ENCODE data around the gene CASZ1. TPM values are rescaled to one million over a fixed set of nuclear protein-coding genes. Genes with fewer than 3 reads are reported as not detected.

Gene CASZ1
- total and polyA plus RNA-seq, 9 of the 15 experiments (the other 6 are each of a cell fraction or from before 2014, with no cell fraction given): 0.01 to 4.0 (median 0.76) TPM; not detected in 1

GRCh38 chr1:10723317-10723716, 73.1 kb downstream of the CASZ1 start:
- Histone ChIP-seq H2AFZ (ENCODE audit: low read depth, low read length) (no peak overlapping the region), H4K20me1 (replicated peaks; ENCODE audit: control insufficient read depth, insufficient read depth, low read length) (peaks cover 25% of the 10 kb centered on the region), H3K9me3 (replicated peaks; ENCODE audit: control insufficient read depth, insufficient read depth, low read depth, low read length) (no peaks in the 10 kb centered on the region), H3K4me1 (replicated peaks in 1 of 2; ENCODE audit: control insufficient read depth in 2 of 2, insufficient read depth in 2 of 2, low read length in 2 of 2) (peaks cover 0 to 13% of the 10 kb centered on the region in 2 experiments; a peak in 2 of 5 replicates), H3K4me3 (no peak overlapping the region), H3K4me2 (ENCODE audit: insufficient read depth, low read length) (no peak overlapping the region), H3K27ac (ENCODE audit: extremely low read depth, low read depth, low read length) (no peak overlapping the region), H3K36me3 (ENCODE audit: control insufficient read depth, insufficient read depth, low read length) (no peaks in the 10 kb centered on the region), H3K79me2 (ENCODE audit: control insufficient read depth, insufficient read depth, low read length) (no peaks in the 10 kb centered on the region), H3K27me3 (ENCODE audit: control insufficient read depth in 2 of 2, insufficient read depth in 2 of 2, low read length in 2 of 2) (peaks cover 44 to 95% of the 10 kb centered on the region in 2 experiments), H3K9ac (ENCODE audit: insufficient read depth in 1 of 2, low read depth in 2 of 2, low read length in 2 of 2) (no peak overlapping the region), H3K9me1 (ENCODE audit: control insufficient read depth, insufficient read depth, low read length) (no peaks in the 10 kb centered on the region)
- BruUV-seq (replicated peaks): no TSS peak
- ChIA-PET POLR2A (no interaction called here), CTCF (ENCODE audit: low intra/inter-chr PET ratio) (no interaction called here)
- ATAC-seq (no peak), FAIRE-seq (no peak), DNase-seq (ENCODE audit: extremely low read depth in 1 of 4, low spot score in 3 of 4) (no peak)
- in situ Hi-C loops (cut with MboI): no loop called here
- intact Hi-C loops (cut with micrococcal nuclease): no loop called here
- WGBS (ENCODE audit: insufficient coverage, low coverage, missing lambda C conversion rate): 0% methylated on average over 4 of the region's 4 CpGs
- TF ChIP-seq, protein P1, sequence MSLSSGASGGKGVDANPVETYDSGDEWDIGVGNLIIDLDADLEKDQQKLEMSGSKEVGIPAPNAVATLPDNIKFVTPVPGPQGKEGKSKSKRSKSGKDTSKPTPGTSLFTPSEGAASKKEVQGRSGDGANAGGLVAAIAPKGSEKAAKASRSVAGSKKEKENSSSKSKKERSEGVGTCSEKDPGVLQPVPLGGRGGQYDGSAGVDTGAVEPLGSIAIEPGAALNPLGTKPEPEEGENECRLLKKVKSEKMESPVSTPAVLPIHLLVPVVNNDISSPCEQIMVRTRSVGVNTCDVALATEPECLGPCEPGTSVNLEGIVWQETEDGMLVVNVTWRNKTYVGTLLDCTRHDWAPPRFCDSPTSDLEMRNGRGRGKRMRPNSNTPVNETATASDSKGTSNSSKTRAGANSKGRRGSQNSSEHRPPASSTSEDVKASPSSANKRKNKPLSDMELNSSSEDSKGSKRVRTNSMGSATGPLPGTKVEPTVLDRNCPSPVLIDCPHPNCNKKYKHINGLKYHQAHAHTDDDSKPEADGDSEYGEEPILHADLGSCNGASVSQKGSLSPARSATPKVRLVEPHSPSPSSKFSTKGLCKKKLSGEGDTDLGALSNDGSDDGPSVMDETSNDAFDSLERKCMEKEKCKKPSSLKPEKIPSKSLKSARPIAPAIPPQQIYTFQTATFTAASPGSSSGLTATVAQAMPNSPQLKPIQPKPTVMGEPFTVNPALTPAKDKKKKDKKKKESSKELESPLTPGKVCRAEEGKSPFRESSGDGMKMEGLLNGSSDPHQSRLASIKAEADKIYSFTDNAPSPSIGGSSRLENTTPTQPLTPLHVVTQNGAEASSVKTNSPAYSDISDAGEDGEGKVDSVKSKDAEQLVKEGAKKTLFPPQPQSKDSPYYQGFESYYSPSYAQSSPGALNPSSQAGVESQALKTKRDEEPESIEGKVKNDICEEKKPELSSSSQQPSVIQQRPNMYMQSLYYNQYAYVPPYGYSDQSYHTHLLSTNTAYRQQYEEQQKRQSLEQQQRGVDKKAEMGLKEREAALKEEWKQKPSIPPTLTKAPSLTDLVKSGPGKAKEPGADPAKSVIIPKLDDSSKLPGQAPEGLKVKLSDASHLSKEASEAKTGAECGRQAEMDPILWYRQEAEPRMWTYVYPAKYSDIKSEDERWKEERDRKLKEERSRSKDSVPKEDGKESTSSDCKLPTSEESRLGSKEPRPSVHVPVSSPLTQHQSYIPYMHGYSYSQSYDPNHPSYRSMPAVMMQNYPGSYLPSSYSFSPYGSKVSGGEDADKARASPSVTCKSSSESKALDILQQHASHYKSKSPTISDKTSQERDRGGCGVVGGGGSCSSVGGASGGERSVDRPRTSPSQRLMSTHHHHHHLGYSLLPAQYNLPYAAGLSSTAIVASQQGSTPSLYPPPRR (CRISPR knock-in tag; IDR thresholded peaks at IDR 0.05; ENCODE audit: borderline replicate concordance): no peak
- TF ChIP-seq RBM22 (IDR thresholded peaks at IDR 0.05; ENCODE audit: low read depth, low read length, poor library complexity, severe bottlenecking): no peak
- TF ChIP-seq SRSF3 (IDR thresholded peaks at IDR 0.05; ENCODE audit: insufficient read depth, low read length): no peak
- TF ChIP-seq HNRNPL (IDR thresholded peaks at IDR 0.05; ENCODE audit: low read depth, low read length): no peak
- TF ChIP-seq POLR2AphosphoS2 (IDR thresholded peaks at IDR 0.05; ENCODE audit: low read length): no peak
- no peak for TF ChIP-seq RBM15 (IDR thresholded peaks at IDR 0.05; ENCODE audit: insufficient read depth, low read length)
- TF ChIP-seq HMGXB4 (CRISPR knock-in tag; IDR thresholded peaks at IDR 0.05): no peak
- no peak for TF ChIP-seq NFE2L1 (tag; IDR thresholded peaks at IDR 0.05; ENCODE audit: borderline replicate concordance, low read depth)
- no peak for TF ChIP-seq ZNF511 (CRISPR knock-in tag; IDR thresholded peaks at IDR 0.05)
- TF ChIP-seq MCM2 (IDR thresholded peaks at IDR 0.05; ENCODE audit: low read depth): no peak
- TF ChIP-seq MTA2 (IDR thresholded peaks at IDR 0.05; ENCODE audit: low read depth): no peak
- no peak for TF ChIP-seq NKRF (IDR thresholded peaks at IDR 0.05; ENCODE audit: borderline replicate concordance)
- TF ChIP-seq XRCC3 (IDR thresholded peaks at IDR 0.05): no peak
- no peak for TF ChIP-seq ZNF77 (CRISPR knock-in tag; IDR thresholded peaks at IDR 0.05)
